ENCODE data around the gene IMMP2L.

- TF ChIP-seq NRF1 (IDR thresholded peaks at IDR 0.05; ENCODE audit: low read depth, low read length) (no peak), IRF3 (IDR thresholded peaks at IDR 0.05; ENCODE audit: low read depth, low read length) (no peak)
Observed at GRCh38 chr7:111328487-111328886, 233.8 kb downstream of the IMMP2L start.

Measured in SK-N-SH (cell line).